Peyer's patch (tissue), 4 donors: ENCODE data around the gene PPFIA4. TPM values are rescaled to one million over a fixed set of nuclear protein-coding genes. Genes with fewer than 3 reads are reported as not detected.

Experiments
- DNase-seq, 3 donors: peaks; one replicate each; pipeline ENCODE4 v3.0.0-alpha.2; 2017 to 2019
- H3K27ac ChIP-seq, 4 donors: fragments of 200-600 bp; sonication (generic); one replicate each; pipeline ENCODE4 v1.5.1; 2016 to 2019
- H3K27me3 ChIP-seq, 2 donors: fragments of 200-600 bp; sonication (generic); one replicate each; pipeline ENCODE4 v1.5.1; 2019
- H3K36me3 ChIP-seq, 3 donors: fragments of 200-600 bp; sonication (generic); one replicate each; pipeline ENCODE4 v1.5.1; 2016 to 2019
- H3K4me1 ChIP-seq, 4 donors: fragments of 200-600 bp; sonication (generic); one replicate each; pipeline ENCODE4 v1.5.1; 2016 to 2019
- H3K4me3 ChIP-seq, 4 donors: fragments of 200-600 bp; sonication (generic); 1 replicate in 3 of 4; 2 replicates in 1 of 4; pipeline ENCODE4 v1.5.1; 2016 to 2019; ENCODE audit warnings: mild to moderate bottlenecking in 1 of 4
- H3K9me3 ChIP-seq, 4 donors: fragments of 200-600 bp; sonication (generic); one replicate each; pipeline ENCODE4 v1.5.1; 2016 to 2019; ENCODE audit warnings: mild to moderate bottlenecking in 1 of 4
- POLR2A ChIP-seq, 2 donors: fragments of 450-650 bp; IDR thresholded peaks; one replicate each; pipeline ENCODE4 v1.5.1; 2017; ENCODE audit warnings: antibody characterized with exemption in 2 of 2, mild to moderate bottlenecking in 2 of 2, moderate library complexity in 2 of 2
- total RNA-seq, 4 donors: library from RNA; depleted of rRNA; stranded (reverse); fragments of >200 nt; gene quantifications; one replicate each; pipeline ENCODE4 v1.1.0, GENCODE V29; 2016
- TF ChIP-seq, protein P1 (sequence below), 6 experiments: fragments of 450-650 bp in 4 of 6; fragments of 200-600 bp in 2 of 6; sonication (generic) in 1 of 6; IDR thresholded peaks; one replicate each; pipeline ENCODE4 v1.5.1; 2017 to 2019; ENCODE audit warnings: antibody characterized with exemption in 6 of 6, mild to moderate bottlenecking in 3 of 6, moderate library complexity in 1 of 6

PPFIA4 gene
- total RNA-seq, 4 donors from 2014 or later = 0.54 to 1.8 (median 1.7) TPM; not detected in 1

DNA sequence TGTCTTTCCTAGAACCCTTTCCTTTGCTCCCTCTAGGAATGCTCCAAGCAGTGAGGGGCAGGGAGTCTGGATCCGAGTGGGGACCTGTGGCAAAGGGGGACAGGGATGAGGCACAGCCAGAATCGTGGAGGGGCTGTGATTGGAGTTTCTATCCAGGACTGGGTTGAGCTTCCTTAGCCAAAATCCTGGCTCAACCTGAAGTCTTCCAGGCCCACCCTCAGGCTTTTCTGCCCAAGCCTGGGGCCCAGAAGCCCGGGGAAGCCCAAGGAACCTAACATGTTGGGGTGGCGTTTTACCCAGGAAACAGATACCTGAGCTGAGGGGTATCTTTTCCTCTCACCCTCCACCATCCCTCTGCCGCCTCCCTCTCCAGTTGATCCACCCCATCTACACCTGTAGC, 54.2 kb downstream of the PPFIA4 start:
- H3K4me3 ChIP-seq = no peak overlapping the region
- H3K9me3 ChIP-seq = no peaks in the 10 kb centered on the region
- H3K27ac ChIP-seq = no peak overlapping the region
- H3K4me1 ChIP-seq = peaks cover 0 to 7% (median 0%) of the 10 kb centered on the region in 4 donors
- no peaks in the 10 kb centered on the region for H3K27me3 ChIP-seq
- no peaks in the 10 kb centered on the region for H3K36me3 ChIP-seq
- DNase-seq = no peak
- no peak for TF ChIP-seq POLR2A (IDR thresholded peaks at IDR 0.05)
- TF ChIP-seq, protein P1, sequence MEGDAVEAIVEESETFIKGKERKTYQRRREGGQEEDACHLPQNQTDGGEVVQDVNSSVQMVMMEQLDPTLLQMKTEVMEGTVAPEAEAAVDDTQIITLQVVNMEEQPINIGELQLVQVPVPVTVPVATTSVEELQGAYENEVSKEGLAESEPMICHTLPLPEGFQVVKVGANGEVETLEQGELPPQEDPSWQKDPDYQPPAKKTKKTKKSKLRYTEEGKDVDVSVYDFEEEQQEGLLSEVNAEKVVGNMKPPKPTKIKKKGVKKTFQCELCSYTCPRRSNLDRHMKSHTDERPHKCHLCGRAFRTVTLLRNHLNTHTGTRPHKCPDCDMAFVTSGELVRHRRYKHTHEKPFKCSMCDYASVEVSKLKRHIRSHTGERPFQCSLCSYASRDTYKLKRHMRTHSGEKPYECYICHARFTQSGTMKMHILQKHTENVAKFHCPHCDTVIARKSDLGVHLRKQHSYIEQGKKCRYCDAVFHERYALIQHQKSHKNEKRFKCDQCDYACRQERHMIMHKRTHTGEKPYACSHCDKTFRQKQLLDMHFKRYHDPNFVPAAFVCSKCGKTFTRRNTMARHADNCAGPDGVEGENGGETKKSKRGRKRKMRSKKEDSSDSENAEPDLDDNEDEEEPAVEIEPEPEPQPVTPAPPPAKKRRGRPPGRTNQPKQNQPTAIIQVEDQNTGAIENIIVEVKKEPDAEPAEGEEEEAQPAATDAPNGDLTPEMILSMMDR (IDR thresholded peaks at IDR 0.05) = no peak

DNA sequence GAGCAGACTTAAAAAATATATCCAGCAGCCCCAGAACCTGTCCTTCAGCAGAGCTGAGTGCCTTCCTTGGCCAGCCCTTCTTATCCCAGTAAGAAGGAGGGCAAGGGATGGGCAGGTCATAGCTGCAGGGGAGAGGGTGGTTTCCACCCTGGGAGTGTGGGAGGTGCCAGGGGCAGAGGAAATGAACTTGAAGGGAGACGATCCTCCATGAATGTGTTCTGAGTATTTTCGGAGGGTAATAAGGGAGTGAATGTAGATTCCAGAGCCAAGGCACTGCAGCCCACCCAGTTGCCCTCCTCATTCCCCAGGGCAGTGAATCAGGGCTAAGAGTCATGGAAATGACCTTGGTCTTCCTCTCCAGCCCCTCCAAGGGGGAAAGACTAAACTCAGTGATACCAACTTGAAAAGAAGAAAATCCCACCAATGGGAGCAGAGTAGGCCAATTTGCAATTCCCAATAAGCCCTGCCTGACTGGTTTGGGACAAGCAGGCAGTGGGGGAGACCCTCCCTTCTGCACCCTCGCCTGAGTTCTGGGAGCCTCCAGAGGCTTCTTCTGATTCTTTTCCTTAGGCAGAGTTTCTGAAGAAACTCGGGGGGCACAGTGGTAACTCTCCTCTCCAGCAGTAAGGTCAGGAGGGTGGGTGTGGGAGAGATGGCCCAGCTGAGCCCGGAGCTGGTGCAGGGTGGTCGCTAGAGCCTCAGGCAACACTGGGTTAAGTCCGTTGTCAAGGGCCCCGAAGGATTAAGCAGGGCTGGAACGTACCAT, 55.4 kb downstream of the PPFIA4 start:
- H3K27ac ChIP-seq = no peak overlapping the region
- no peaks in the 10 kb centered on the region for H3K4me1 ChIP-seq
- TF ChIP-seq, protein P1 (IDR thresholded peaks at IDR 0.05) = no peak
- no peak for TF ChIP-seq POLR2A (IDR thresholded peaks at IDR 0.05)
- no peaks in the 10 kb centered on the region for H3K27me3 ChIP-seq
- H3K36me3 ChIP-seq = no peaks in the 10 kb centered on the region
- DNase-seq = peak in 1 of 3 donors; percentile 15
- H3K9me3 ChIP-seq = no peaks in the 10 kb centered on the region
- H3K4me3 ChIP-seq = no peak overlapping the region

DNA sequence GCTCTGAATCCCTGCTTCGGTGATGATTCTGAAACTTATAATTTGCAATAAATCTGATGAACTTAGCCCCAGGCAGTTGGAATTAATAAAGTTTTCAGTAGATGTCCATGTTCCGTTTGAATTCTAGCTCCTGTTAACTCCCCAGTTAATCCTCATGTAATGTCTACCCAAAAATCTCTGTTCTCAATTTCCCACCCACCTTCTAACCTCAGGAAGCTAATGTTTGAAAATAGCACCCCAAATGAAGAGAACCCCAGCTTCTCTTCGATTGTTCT, 55.9 kb downstream of the PPFIA4 start:
- DNase-seq = no peak
- TF ChIP-seq POLR2A (IDR thresholded peaks at IDR 0.05) = no peak
- TF ChIP-seq, protein P1 (IDR thresholded peaks at IDR 0.05) = no peak
- H3K27me3 ChIP-seq = no peaks in the 10 kb centered on the region
- no peaks in the 10 kb centered on the region for H3K9me3 ChIP-seq
- H3K4me1 ChIP-seq = no peaks in the 10 kb centered on the region
- no peaks in the 10 kb centered on the region for H3K36me3 ChIP-seq
- H3K4me3 ChIP-seq = no peak overlapping the region
- H3K27ac ChIP-seq = no peak overlapping the region

DNA sequence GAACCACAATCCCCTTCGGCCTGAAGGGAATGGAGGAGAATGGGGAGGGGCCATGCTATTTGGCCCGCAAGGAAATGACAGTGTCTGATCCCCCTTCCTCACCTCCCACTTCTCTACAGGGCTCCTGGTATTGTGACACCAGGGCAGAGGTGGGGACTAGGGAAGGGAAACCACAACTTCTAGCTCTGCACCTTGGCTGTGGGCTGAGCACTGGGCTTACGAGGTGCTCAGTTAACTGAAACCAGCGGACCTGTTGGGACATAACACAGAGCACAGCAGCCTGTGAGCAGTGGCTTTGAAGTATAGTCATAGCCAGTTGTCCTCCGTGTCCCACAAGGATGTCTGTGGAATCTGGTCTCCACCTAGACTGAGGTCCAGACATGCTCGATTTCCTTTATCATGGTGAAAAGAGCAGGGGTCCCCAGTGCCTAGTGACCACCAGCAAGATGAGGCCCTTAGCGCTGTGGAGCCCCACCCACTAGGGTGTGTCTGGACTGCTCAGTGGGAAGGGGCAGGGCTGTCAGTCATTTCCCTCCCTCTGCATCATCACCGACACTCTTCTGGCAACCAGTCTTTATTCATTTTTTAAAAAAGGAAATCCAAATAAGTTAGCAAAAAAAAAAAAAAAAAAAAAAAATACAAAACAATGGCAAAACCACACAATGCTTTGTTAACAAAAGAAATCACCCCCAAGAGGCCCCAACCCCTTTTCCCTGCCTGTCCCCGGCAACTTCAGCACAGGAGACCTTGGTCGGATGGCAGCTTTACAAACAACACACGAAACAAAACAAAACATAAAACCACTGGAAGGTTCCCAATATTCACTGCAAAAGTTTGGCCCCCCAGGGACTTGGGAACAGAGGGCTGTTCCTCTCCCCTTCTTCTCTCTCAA, 56.5 kb downstream of the PPFIA4 start:
- peak in 1 of 3 donors; percentile 13 for DNase-seq
- TF ChIP-seq, protein P1 (IDR thresholded peaks at IDR 0.05) = no peak
- TF ChIP-seq POLR2A (IDR thresholded peaks at IDR 0.05) = no peak
- H3K27ac ChIP-seq = no peak overlapping the region
- H3K27me3 ChIP-seq = no peaks in the 10 kb centered on the region
- no peaks in the 10 kb centered on the region for H3K9me3 ChIP-seq
- no peaks in the 10 kb centered on the region for H3K36me3 ChIP-seq
- H3K4me1 ChIP-seq = no peaks in the 10 kb centered on the region
- no peak overlapping the region for H3K4me3 ChIP-seq

DNA sequence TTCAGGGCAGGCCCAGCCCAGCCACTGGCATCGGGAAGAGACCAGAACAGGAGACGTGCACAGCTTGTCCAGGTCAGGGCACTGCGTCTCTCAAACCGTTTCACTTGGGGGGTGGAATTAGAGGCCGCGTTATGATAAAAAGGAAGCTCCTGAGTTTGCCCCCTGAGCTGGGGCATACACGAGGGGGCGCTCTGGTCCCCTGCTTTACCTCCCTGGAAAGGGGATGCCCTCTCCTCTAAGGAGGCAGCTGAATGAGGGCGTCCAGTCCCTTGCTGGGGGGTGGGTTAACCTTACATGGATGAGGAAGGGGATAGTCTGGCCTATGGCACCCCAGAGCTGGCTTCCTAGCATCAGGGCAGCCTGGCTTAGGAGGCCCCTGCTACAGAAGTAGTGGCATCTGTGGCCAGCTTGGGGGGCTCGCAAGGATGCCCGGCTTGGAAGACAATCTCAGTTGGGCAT, 57.2 kb downstream of the PPFIA4 start:
- no peaks in the 10 kb centered on the region for H3K36me3 ChIP-seq
- DNase-seq = peak in 1 of 3 donors; percentile 30
- H3K9me3 ChIP-seq = no peaks in the 10 kb centered on the region
- no peak overlapping the region for H3K27ac ChIP-seq
- TF ChIP-seq POLR2A (IDR thresholded peaks at IDR 0.05) = no peak
- TF ChIP-seq, protein P1 (IDR thresholded peaks at IDR 0.05) = no peak
- H3K4me1 ChIP-seq = no peaks in the 10 kb centered on the region
- H3K27me3 ChIP-seq = no peaks in the 10 kb centered on the region
- H3K4me3 ChIP-seq = no peak overlapping the region
